GM18526 (cell line): Measurements from ENCODE around the gene IL17RD.

Source experiments
- POLR2A ChIP-seq: IDR thresholded peaks from 3 replicates; pipeline ENCODE4 v1.6.1; 2011; ENCODE audit not compliant: insufficient read length; ENCODE audit errors: extremely low read depth

The IL17RD gene

GRCh38 chr3:57161915-57162314, 3.2 kb downstream of the IL17RD start:
- no peak for TF ChIP-seq POLR2A

- no peak for TF ChIP-seq POLR2A
Measured at GRCh38 chr3:57160765-57161538, 4.2 kb downstream of the IL17RD start.

GRCh38 chr3:57160076-57160764, 4.9 kb downstream of the IL17RD start:
- TF ChIP-seq POLR2A: no peak

GRCh38 chr3:57158813-57159738, 6.1 kb downstream of the IL17RD start:
- no peak for TF ChIP-seq POLR2A

GRCh38 chr3:57158325-57158724, 6.8 kb downstream of the IL17RD start:
- no peak for TF ChIP-seq POLR2A

GRCh38 chr3:57157545-57157944, 7.6 kb downstream of the IL17RD start:
- TF ChIP-seq POLR2A: no peak

- no peak for TF ChIP-seq POLR2A
Measured at GRCh38 chr3:57155310-57155643, 9.9 kb downstream of the IL17RD start.

- no peak for TF ChIP-seq POLR2A
Measured at GRCh38 chr3:57154470-57155309, 10.5 kb downstream of the IL17RD start.

GRCh38 chr3:57152151-57153143, 12.7 kb downstream of the IL17RD start:
- TF ChIP-seq POLR2A: no peak

- TF ChIP-seq POLR2A: no peak
Measured at GRCh38 chr3:57151749-57152148, 13.4 kb downstream of the IL17RD start.

GRCh38 chr3:57151021-57151449, 14.1 kb downstream of the IL17RD start:
- TF ChIP-seq POLR2A: no peak

GRCh38 chr3:57150113-57150581, 15.0 kb downstream of the IL17RD start:
- TF ChIP-seq POLR2A: no peak

GRCh38 chr3:57147071-57147470, 18.1 kb downstream of the IL17RD start:
- TF ChIP-seq POLR2A: no peak
